NCI-H2029 (cell line): ENCODE results near the gene SPAG16.

Source experiments
- DNase-seq: peaks from one replicate; lab custom pipeline; 2025; lab: John Stamatoyannopoulos, UW

Gene SPAG16

DNA sequence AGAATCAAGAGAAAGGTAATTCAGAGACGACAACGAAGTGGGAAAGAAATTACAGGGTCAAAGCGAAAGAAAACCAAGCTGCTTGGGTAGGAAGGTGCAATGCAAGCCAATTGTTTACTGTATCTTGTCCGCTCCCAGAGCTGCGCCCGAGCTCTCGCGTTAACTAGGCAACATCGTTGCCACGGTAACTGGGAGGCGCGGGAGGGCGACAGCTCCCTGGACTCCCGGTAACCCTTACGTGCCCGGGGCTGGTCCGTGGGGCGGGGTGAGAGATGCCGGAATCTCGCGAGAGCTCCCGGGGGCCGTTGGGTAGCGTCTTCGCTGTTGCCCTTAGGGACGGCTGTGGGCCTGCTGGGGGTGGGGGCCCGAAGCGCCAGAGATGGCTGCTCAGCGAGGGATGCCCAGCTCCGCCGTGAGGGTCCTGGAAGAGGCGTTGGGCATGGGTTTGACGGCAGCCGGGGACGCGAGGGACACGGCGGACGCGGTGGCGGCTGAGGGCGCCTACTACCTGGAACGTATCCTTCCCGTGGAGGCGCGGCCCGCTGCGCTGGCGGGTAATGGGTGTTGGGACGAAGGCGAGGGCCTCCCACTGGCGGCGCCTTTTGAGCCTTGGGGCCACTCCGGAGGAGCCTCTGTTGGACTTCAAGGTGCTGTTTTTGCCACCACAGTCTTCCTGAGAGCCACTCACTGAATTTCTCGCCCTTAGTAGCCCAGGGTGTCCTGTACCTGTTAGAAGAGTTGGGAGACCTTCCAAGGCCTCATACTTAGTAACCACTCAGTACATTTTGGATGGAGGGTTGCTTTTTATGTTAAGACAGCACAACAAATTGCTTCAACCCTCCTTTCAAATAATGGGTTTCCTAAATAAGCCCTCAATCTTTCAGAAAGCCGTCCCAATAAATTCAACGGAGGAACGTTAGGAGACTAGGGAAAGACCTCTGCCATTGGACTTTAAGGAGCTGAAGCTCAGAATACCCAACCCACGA is at the start of gene SPAG16:
Gene SPAG16, plus strand, starts transcription at position 360 of the 986 bp plus-strand sequence.
- DNase-seq, result peak; percentile 97

DNA sequence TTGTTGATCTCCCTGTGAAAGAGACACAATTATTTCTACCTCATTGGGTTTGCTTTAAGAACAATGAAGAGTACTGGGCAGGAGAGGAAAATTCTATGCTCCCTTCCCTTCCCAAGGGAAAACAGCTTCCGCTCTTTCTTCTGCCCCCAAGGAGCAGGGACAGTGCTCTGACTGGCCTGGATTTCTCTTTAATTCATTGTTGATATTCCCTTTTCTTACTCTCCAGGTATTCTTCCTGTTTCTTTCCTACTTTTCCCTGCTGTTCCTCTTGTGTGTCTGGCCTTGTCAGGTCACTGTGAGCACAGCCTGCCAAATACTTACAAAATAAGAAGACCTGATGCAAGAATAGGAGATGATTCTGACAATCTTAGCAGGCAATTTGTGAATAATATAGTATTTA is 49.6 kb upstream of the SPAG16 start:
- DNase-seq, result no peak

DNA sequence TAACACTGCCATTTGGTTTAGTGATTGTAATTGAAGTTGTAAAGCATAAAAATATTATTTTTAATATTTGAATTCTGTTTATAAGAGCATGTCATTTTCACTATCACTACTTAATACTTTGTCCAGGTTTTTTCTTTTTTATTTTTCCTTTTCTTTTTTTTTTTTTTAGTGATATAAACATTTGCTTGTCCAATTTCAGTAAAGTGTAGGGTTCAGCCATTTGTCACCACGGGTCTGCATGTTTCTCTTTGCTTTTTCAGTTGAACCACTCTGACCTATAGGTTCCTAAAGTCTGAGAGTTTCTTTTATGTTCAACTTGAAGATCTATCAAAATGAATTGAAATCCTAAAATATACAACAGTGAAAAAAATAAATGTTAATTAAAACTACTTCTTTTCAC is 48.5 kb upstream of the SPAG16 start:
- no peak for DNase-seq

DNA sequence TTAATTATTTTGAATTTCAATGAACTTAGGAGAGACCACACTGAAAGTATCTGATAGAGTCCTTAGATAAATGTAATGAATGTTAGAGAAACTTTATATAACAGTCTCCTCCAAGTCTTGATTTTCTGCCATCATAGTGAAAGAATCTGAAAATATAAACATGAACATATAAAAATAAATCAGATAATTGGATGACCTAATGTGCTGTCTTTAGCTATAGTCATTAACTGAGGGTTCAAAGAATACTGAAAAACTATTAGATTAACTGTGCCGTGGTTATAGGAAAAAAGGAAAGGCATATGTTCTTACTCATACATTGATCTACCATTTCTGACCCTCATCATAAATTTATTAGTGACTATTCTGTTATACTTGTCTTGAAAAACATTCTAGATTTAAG is 47.0 kb upstream of the SPAG16 start:
- DNase-seq, result no peak

DNA sequence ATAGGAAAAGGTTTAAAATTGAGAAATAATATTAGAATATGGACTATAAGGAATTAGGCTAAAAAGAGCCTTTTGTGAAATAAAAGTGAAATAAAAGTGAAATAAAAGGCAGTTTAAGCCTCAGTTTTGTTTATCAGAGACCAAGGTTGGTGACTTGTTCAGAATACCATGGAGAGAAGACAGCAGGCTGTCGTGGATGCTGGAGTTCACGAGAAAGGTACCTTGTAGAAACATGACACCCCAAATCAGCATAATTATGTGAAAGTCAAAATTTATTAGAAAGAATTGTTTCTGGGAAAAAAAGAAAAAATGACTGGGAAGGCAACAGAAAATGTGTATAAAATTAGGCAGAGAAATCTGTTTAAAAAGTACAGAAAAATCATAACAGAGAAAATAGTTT is 46.5 kb upstream of the SPAG16 start:
- DNase-seq, result no peak

DNA sequence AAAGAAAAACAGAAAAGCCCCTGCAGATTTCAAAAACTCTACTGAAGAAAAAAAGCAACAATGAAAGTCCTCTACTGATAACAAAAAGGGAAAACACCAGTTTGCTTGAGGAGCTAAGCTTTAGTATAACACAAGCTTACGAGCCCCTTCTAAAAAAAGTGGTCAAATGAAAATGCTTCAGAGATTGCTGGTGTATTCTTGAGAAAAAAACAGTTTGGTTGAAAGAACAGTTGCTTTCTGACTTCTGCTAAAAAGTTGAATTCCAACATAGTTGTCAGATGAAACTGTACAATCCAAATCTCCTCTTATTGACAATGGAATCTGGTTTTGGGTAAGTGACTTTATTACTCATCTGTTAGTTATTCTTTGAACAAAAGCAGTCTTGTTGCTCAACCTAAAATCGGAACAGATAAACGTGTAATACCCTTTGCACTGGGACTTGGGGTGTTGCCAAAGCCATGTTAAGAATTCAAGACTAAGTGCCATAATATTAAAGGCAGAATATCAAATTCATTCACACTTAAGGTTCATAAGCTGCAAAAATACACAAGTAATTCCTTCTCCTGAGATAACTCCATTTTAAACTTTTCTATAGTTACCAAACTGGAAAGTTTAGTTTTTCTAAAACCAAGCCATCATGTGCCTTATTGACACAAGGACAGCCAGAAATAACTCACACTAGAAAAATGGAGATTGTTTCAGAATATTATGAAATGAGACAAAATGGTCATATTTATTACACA is 45.3 kb upstream of the SPAG16 start:
- DNase-seq, result no peak

DNA sequence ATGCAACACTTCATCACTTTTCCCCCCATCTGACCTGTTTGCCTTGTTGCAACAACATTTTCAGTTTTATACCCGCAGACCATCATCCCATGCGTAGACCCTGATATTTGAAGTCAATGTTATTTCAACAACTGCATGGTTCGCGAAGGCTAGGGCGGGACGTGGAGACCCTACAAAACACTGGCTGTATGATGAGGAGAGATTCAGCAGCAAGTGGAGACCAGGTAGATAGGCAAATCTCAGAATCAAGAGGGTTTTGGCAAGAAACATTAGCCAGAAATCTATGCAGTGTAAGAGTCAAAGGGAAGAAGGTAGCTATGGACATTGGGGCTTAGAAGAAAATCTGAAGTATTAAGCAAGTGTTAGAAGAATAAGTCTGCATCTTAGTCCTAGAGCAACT is 42.4 kb upstream of the SPAG16 start:
- no peak for DNase-seq

DNA sequence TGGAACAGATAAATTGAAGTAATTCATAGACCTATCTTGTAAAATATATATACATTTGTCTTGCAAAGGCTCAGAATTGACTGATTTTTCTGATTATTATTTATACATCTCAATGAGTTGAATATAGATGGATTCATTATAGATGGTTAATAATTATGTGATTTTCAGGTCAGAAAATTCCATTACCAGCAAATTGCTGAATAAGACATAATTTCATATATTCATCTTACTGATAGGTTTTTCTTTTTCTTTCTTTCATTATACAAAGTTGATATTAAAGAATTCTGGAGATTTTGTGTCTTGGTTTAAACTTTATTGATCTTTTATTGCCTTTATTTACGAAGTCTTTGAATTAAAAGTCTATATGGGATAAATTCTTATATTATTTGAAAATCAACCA is 41.6 kb upstream of the SPAG16 start:
- DNase-seq, result no peak

DNA sequence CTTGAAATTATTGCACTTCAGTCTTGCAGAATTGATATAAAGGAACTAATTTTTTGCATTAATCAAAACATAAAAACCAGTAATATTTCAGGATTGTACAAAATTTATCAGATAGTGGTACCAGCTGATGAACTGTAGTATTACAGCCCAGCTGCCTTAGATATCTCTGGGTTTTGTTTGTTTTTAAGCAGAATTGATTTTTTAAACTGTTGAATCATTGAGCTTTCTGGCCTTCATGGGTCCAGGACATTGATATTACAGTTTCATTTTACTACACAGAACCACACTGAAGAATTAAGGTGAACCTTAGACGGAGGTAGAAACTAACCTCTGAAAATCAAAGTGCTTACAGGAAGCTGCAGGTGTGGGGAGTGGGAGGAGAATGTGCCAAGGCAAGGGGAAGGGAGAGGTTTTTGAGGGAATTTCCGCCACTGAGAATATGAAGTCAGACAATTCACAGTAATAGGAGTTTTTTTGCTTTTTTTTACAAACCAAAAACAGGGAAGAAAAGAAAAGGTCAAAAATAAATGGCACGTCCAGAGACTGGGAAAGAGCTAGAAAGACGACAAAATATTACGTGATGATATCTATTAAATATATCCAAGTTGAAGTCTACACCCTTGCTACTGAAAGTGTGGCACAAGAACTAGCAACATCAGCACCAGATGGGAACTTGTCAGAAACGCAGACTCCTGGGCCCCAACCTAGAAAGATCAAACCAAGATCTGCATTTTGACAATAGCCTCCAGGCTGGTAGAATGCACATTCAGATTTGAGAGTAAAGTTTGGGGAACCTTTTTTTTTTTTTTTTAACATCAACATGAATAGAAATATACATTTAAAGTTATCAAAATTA is 40.8 kb upstream of the SPAG16 start:
- no peak for DNase-seq

DNA sequence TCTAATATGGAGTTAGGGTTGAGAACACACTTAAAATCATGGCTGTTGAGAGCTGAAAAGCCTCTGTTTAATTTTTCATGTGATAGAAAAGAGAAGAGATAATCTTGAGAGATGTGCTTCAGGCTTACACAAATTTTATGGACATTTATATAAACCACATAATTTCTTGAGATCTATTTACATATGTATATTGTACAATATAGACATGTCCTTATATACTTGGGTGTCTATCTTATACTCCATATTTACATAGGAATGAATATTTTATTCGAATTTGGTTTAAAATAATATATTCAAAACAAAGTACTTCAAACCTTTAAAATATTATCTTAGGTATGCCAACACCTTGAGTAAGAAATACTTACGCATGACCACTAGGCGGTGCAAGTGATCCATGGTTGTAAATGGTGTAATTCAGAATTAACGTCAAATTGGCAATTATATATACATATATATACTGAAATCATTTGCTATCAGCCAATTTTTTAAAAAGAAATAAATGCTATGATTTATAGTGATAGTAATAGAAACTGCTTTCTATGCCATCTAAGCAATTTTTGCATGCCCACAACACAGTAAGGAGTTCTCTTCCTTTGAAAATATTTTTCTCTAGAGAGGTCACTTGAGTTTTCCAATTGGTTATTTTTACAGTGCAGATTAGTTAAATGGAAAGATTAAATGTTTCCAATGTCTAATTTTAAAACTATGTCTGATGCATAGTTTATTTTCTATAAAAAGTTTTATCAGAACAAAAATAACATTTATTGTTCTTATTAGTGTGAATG is 37.6 kb upstream of the SPAG16 start:
- peak; percentile 32 for DNase-seq

DNA sequence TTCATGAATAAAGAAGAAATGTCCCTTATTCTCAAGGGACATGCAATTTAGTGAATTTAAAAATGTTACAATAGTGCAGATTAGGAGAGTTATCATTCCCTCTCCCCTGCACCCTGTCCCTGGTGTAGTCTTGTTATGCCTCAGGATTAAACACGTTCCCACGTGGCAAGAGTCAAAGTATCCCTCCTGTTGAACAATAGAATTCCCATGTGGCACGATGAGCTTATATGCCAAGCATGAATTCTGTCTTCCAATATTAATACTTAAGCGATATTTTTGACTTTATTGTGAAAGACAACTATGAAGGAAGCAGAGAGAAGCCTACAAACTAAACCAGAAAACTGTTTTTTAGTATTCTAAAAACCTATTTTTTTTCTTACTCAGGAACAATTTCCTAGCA is 36.7 kb upstream of the SPAG16 start:
- DNase-seq, result no peak

DNA sequence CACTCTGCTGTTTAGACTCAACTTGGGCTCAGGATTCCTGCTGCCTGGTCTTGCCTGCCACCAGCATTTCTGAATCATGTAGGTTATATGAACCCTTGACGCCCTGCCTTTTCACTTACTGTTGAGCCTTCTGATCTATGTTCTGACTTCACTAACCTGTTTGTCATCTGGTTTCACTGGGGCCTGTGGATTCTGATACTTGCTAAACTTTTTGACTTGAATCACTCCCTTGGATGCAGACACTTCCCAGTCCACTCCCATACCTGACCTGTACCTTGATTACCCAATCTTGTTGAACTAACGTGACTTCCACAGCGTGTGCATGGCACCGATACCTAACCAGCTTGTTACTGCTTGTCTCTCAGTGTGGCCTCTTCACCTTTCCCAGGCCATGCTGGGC is 35.6 kb upstream of the SPAG16 start:
- DNase-seq, result no peak

DNA sequence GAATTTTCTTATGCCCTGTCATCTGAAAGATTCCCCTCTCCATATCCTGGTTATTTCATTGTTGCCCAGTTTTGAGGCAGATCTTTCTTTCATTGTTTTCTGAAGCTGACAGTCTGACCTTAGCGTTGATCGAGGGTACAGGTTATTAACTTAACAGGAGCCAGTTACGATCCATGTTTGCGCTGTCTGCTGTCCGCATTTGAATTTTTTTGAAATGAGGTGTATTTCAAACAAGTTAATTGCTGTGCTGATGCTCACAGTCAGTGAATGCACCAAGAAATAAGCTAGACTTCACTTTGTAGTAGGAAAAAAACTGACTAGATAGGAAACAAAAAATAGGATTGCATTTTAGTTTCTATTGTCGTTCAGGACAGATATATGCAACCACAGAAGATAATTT is 34.8 kb upstream of the SPAG16 start:
- no peak for DNase-seq

DNA sequence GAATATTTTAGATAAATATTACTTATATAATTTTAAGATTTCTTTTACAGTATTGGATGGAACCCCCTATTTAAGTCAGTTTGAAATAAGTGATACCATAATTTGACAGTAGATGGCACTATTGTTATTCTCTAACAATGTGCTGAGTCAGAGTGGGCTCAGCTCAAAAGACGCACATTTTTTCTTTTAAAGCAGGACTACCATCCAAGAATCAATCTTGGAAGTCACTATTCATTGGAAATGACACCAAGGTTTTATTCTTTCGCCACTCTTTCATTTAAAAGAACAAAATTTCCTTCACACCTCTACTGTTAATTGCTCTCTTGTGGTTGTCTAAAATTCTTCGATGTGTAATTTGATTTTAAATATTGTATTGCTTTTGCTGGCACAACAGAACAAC is 32.6 kb upstream of the SPAG16 start:
- peak; percentile 27 for DNase-seq

DNA sequence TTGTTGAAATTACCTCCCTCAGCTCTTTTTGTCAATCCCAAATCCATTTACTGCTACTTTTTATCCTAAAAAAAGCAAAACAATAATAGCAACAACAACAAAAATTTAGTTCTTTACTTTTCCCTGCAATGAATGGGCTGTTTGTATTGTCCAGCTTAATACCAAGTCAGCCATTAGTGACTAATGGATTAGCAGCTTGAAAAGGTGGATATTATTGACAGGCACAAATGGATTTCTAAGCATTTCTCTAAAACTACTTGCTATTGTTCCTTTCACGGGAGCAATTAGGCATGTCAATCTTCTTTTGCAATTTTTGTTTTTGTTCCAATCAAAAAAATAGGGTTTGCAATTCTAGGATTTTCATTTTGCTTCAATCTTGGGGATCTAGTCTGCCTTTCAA is 32.1 kb upstream of the SPAG16 start:
- no peak for DNase-seq

DNA sequence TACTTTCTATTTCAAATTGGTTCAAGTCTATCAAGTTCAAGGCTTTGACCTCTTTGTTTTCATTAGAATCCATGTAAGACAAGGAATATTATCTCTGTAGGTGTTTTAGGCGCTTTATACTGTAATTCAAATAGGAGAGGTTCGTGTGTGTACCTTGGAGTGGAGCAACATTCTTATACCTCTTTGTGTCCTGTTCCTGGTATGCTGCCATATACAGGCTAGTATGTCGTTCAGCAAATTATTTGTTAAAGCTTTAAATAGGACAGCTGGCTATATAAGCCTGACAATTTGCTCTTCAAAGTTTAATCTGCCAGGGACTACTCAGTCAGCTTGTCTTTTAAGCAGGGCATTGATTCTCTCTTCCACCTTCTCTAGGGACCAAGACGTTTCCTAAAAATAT is 31.1 kb upstream of the SPAG16 start:
- no peak for DNase-seq

DNA sequence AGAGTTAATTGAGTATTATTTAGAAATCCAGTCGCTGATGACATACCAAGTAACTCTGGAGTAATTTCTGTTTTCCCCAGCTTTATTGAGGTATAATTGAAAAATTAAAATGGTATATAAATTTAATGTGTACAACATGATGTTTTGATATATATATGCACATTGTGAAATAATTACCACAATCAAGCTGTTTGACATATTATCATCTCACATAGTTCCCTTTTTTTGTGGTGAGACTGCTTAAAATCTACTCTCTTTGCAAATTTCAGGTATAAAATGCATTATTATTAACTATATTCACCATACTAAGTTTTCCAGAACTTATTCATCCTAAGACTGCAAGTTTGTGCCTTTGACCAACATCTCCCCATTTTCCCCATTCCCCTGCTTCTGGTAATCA is 25.0 kb upstream of the SPAG16 start:
- no peak for DNase-seq

DNA sequence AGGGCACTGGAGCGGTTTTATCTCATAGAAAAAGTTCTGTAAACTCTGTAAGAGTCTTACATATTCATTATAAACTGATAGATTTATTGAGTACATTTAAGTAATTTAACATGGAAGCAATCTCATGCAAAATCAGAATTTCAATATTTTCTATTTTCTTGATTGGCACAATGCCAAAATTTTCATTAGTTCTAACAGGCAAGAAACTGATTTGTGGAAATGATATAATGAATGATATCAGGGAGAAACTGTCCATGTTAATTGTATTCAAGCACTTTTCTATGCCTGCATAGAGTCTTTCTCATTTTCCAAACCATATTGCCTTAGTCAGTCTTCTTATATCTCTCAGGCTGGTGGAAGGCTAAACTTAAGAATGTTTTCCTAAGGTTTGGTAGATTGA is 23.0 kb upstream of the SPAG16 start:
- DNase-seq, result no peak

DNA sequence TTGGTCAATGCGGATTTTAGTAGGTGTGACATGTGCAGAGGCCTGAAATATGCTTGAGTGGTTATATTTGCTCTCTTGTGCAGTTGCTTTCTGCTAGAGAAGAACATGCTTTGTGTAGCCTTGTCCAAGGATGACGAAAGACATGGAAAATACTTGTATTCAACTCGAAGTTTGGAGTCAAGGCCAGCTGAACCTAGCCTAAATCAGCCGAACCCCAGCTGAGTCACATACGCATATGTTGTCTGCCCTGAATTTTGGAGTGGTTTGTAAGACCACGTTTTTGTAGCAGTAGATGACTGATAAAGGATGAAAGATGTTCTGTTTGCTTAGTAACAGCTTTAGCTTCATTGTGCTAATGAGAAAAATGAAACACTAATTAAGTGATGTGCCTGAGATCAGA is 22.5 kb upstream of the SPAG16 start:
- DNase-seq, result no peak

DNA sequence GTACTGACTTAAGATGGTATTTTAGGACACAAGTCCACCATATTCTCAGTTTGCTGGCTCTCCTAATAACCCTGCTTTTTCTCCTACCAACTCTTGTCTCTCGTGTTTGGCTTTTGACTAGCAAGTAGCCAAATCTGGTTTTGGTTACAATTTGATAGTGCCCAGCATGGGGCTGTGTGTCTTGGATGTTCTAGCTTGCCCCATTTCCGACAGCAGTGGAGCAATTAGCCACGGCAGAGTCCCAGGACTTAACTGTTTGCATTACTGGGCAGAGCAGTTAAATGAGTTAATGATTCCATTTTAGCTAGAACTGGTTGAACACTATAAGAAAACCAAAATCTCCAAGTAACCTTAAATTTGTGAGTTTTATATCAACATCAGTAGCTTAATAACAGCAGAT is 18.6 kb upstream of the SPAG16 start:
- no peak for DNase-seq

DNA sequence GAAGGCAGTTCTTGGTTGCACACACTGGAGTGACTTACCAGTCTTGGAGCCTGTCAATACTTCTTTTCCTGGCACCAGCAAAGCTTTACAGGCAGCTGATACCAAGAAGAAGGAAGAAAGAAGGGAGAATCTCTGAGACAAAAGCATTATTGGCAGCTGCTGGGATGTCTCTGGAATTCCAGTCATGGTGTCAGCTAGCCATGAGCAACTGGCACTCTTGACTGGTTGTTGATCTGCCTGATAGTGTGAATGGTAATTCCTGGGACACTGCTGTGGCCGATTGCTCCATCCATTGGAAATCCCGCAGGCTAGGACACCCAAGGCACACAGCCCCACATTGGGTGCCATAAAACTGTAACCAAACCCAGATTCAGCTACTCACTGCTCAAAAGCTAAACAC is 17.8 kb upstream of the SPAG16 start:
- DNase-seq, result no peak

DNA sequence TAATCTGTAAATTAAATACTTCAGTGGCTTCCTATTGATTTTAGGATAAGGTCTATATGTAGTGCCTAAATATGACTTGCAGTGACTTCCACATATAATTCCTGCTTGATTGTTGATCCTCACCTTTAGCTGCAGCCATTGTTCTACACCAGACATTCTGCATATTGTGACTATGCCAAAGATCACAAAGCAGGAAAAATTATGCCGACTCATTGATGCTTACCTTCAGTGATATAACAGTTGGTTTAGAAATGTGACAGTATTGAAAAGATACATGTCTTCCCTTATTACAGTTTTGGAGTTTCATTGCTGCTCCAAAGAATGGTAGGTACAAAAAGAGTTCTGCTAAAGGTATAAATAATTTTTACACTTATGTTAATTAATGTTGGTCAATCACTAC is 12.3 kb upstream of the SPAG16 start:
- DNase-seq, result no peak
